Endothelial cell of umbilical vein (primary cell): Measurements from ENCODE around the gene HSP90AA1. TPM values are rescaled to one million over a fixed set of nuclear protein-coding genes. Genes with fewer than 3 reads are reported as not detected.

Source experiments
- BruUV-seq: library from RNA; stranded (reverse); fragments of 400-500 nt; replicated peaks from 2 replicates; lab custom pipeline; 2021; lab: Mats Ljungman, UMichigan
- CTCF ChIA-PET: fragments of 300-600, 350-600 bp; sonication (Branson Sonifier 250); formaldehyde crosslinking; loops from one replicate; lab custom pipeline; 2021; ENCODE audit warnings: antibody characterized with exemption, inconsistent platforms; lab: Charles Lee
- POLR2A ChIA-PET: fragments of 300-600, 350-600 bp; sonication (Branson Sonifier 250); formaldehyde crosslinking; loops from one replicate; lab custom pipeline; 2021; ENCODE audit warnings: antibody characterized with exemption, inconsistent platforms; lab: Charles Lee
- DNase-seq: peaks from one replicate; pipeline ENCODE4 v3.0.0-alpha.2; 2011; ENCODE audit warnings: low read depth, low spot score
- FAIRE-seq: peaks from 2 replicates; lab custom pipeline; 2011; peaks lifted over from hg19 to GRCh38; lab: Jason Lieb, UNC
- H2AFZ ChIP-seq: 2 replicates; pipeline ENCODE4 v1.6.0; 2012; ENCODE audit warnings: low read depth, low read length, control low read depth, inconsistent platforms
- H3K27ac ChIP-seq: 2 replicates; pipeline ENCODE4 v1.5.1; 2011; ENCODE audit warnings: low read depth, mild to moderate bottlenecking, control low read depth, low read length, moderate library complexity; ENCODE audit not compliant: insufficient read depth
- H3K27me3 ChIP-seq, 2 experiments: 2 replicates each; pipeline versions ENCODE4 v1.6.0 to v1.6.1; 2011; ENCODE audit warnings: low read length in 2 of 2, mixed read lengths in 1 of 2; ENCODE audit not compliant: control insufficient read depth in 2 of 2, insufficient read depth in 2 of 2
- H3K36me3 ChIP-seq, 2 experiments: 2 replicates in 1 of 2; 3 replicates in 1 of 2; pipeline ENCODE4 v1.5.1; 2011; ENCODE audit warnings: low read length in 2 of 2, mild to moderate bottlenecking in 1 of 2, moderate library complexity in 1 of 2; ENCODE audit not compliant: control insufficient read depth in 2 of 2, insufficient read depth in 2 of 2; ENCODE audit errors: extremely low read depth in 1 of 2
- H3K4me1 ChIP-seq: 3 replicates; pipeline ENCODE4 v1.5.1; 2011; ENCODE audit warnings: mild to moderate bottlenecking, low read length; ENCODE audit not compliant: control insufficient read depth, insufficient read depth; ENCODE audit errors: extremely low read depth
- H3K4me2 ChIP-seq: 2 replicates; pipeline ENCODE4 v1.6.1; 2011; ENCODE audit warnings: low read length, control low read depth, mixed read lengths; ENCODE audit not compliant: insufficient read depth
- H3K4me3 ChIP-seq, 3 experiments: fragments of 200-600 bp in 1 of 3; sonication (generic), shearing (Covaris generic) in 1 of 3; replicated peaks in 1 of 3; 2 replicates each; pipeline ENCODE4 v1.5.1; 2011 to 2016; ENCODE audit warnings: control low read depth in 3 of 3, low read length in 3 of 3, mild to moderate bottlenecking in 2 of 3, inconsistent platforms in 1 of 3, low read depth in 1 of 3, moderate library complexity in 1 of 3; ENCODE audit not compliant: insufficient read depth in 1 of 3
- H3K79me2 ChIP-seq: 2 replicates; pipeline ENCODE4 v1.6.0; 2012; ENCODE audit warnings: low read length, inconsistent platforms; ENCODE audit not compliant: control insufficient read depth, insufficient read depth
- H3K9ac ChIP-seq: replicated peaks from 2 replicates; pipeline ENCODE3; 2011; ENCODE audit warnings: low read length, control low read depth; ENCODE audit not compliant: insufficient read depth; ENCODE audit errors: extremely low read depth
- H3K9me1 ChIP-seq: replicated peaks from 3 replicates; pipeline ENCODE4 v1.6.0; 2011; ENCODE audit warnings: mild to moderate bottlenecking, low read length; ENCODE audit not compliant: control insufficient read depth, insufficient read depth; ENCODE audit errors: extremely low read depth
- H3K9me3 ChIP-seq: replicated peaks from 2 replicates; pipeline ENCODE4 v1.5.1; 2012; ENCODE audit warnings: low read length, inconsistent platforms; ENCODE audit not compliant: control insufficient read depth, insufficient read depth
- H4K20me1 ChIP-seq: replicated peaks from 2 replicates; pipeline ENCODE3; 2011; ENCODE audit warnings: mild to moderate bottlenecking, low read length; ENCODE audit not compliant: control insufficient read depth, insufficient read depth; ENCODE audit errors: extremely low read depth
- EZH2 ChIP-seq: IDR thresholded peaks from 2 replicates; pipeline ENCODE4 v1.6.1; 2012; ENCODE audit warnings: borderline replicate concordance, low read depth, mild to moderate bottlenecking, moderate library complexity, low read length, inconsistent platforms; ENCODE audit not compliant: severe bottlenecking
- FOS ChIP-seq: IDR thresholded peaks from 2 replicates; pipeline ENCODE4 v1.6.1; 2011; ENCODE audit warnings: mild to moderate bottlenecking, low read length, moderate library complexity, borderline replicate concordance; ENCODE audit not compliant: insufficient read depth
- GATA2 ChIP-seq: IDR thresholded peaks from 2 replicates; pipeline ENCODE4 v1.7.0; 2011; ENCODE audit warnings: low read depth, mild to moderate bottlenecking, moderate library complexity, mixed read lengths, low read length; ENCODE audit not compliant: insufficient read length, insufficient read depth
- JUN ChIP-seq: IDR thresholded peaks from 2 replicates; pipeline ENCODE4 v1.6.1; 2011; ENCODE audit warnings: borderline replicate concordance, low read depth; ENCODE audit not compliant: insufficient read length, insufficient read depth
- MAX ChIP-seq: IDR thresholded peaks from 2 replicates; pipeline ENCODE4 v1.6.1; 2011; ENCODE audit not compliant: insufficient read depth, insufficient read length
- MYC ChIP-seq: IDR thresholded peaks from one replicate; pipeline ENCODE4 v1.6.1; 2011; ENCODE audit warnings: mild to moderate bottlenecking, low read depth, low read length
- POLR2A ChIP-seq: IDR thresholded peaks from 2 replicates; pipeline ENCODE4 v1.6.1; 2012; ENCODE audit warnings: low read depth, mild to moderate bottlenecking, control low read depth, low read length
- POLR2AphosphoS5 ChIP-seq: IDR thresholded peaks from 2 replicates; pipeline ENCODE4 v1.6.1; 2012; ENCODE audit warnings: low read depth, mild to moderate bottlenecking, control low read depth, low read length, moderate library complexity; ENCODE audit not compliant: insufficient read depth
- dilution Hi-C: fragments of 300-500 bp; cut with MboI; formaldehyde crosslinking; loops from one replicate; pipeline ENCODE4 v1.15.0; 2019; ENCODE audit warnings: low sequenced_read_pairs; ENCODE audit not compliant: extremely low pct_ligation_motif_present
- intact Hi-C: fragments of 100-400 bp; cut with micrococcal nuclease; formaldehyde crosslinking; loops from one replicate; pipeline ENCODE4 v1.10.0; 2022
- polyA plus RNA-seq, 4 experiments: library from polyadenylated mRNA; depleted of rRNA in 3 of 4; stranded (reverse) in 3 of 4; unstranded in 1 of 4; fragments of >200 nt; gene quantifications; 2 replicates each; pipeline versions ENCODE4 v1.2.1 to v1.2.3, GENCODE V29; 2011 to 2012; ENCODE audit warnings: missing spikeins in 1 of 4
- total RNA-seq: library from RNA; stranded (reverse); gene quantifications from 2 replicates; pipeline ENCODE4 v1.2.3, GENCODE V29; 2021

HSP90AA1 gene
- total and polyA plus RNA-seq, 2 donors (not counting 3 experiments of a cell fraction or from before 2014, with no cell fraction given): 266 to 540 TPM

GRCh38 chr14:102057480-102058114 lies 29.2 kb downstream of the HSP90AA1 start:
- Histone ChIP-seq H3K27me3 (no peaks in the 10 kb centered on the region), H3K4me2 (no peak overlapping the region), H3K4me1 (no peaks in the 10 kb centered on the region), H3K9me3 (no peaks in the 10 kb centered on the region), H3K9ac (no peak overlapping the region), H4K20me1 (no peaks in the 10 kb centered on the region), H3K27ac (no peak overlapping the region), H3K79me2 (no peaks in the 10 kb centered on the region), H3K4me3 (no peak overlapping the region), H3K9me1 (no peaks in the 10 kb centered on the region), H2AFZ (no peak overlapping the region), H3K36me3 (peaks cover 2% of the 10 kb centered on the region in 2 experiments)
- intact Hi-C loops: no loop called here
- TF ChIP-seq FOS: no peak
- no peak for TF ChIP-seq EZH2
- TF ChIP-seq MYC: no peak
- TF ChIP-seq JUN: no peak
- FAIRE-seq (no peak), DNase-seq (no peak)
- POLR2A ChIA-PET: no interaction called here
- dilution Hi-C loops: no loop called here
- CTCF ChIA-PET: no interaction called here
- BruUV-seq: no TSS peak

- intact Hi-C loops: no loop called here
- no peak for FAIRE-seq
Measured at GRCh38 chr14:102056694-102057442, 30.0 kb downstream of the HSP90AA1 start.

More at GRCh38 chr14:102056694-102057442, 30.0 kb downstream of the HSP90AA1 start:
- no peak overlapping the region for H3K27ac ChIP-seq
- no peak overlapping the region for H3K9ac ChIP-seq
- H3K4me1 ChIP-seq: no peaks in the 10 kb centered on the region
- H3K9me1 ChIP-seq: no peaks in the 10 kb centered on the region
- no peaks in the 10 kb centered on the region for H3K27me3 ChIP-seq
- no peak overlapping the region for H3K4me3 ChIP-seq
- no peak for TF ChIP-seq MAX
- TF ChIP-seq EZH2: no peak
- peak; percentile 30 for TF ChIP-seq POLR2A
- peak; percentile 30 for TF ChIP-seq POLR2AphosphoS5
- no peak for TF ChIP-seq GATA2
- TF ChIP-seq MYC: no peak
- ChIA-PET CTCF (no interaction called here), POLR2A (no interaction called here)
- H3K9me3 ChIP-seq: no peaks in the 10 kb centered on the region
- no peaks in the 10 kb centered on the region for H4K20me1 ChIP-seq
- no peak overlapping the region for H2AFZ ChIP-seq
- peaks cover 2 to 8% of the 10 kb centered on the region in 2 experiments for H3K36me3 ChIP-seq
- BruUV-seq: no TSS peak
- H3K79me2 ChIP-seq: no peaks in the 10 kb centered on the region
- no peak overlapping the region for H3K4me2 ChIP-seq
- DNase-seq: no peak
- dilution Hi-C loops: no loop called here
